SW 1271 (cell line): Measurements from ENCODE around the gene CHST13.
"Not testable (repeated sequence)": the region's sequence is repeated elsewhere in the genome, so short reads cannot be mapped to it uniquely, and the experiment has no call there.

Experiments
- DNase-seq, 2 experiments: peaks; one replicate each; lab custom pipeline; 2025; lab: John Stamatoyannopoulos, UW

The CHST13 gene

DNA sequence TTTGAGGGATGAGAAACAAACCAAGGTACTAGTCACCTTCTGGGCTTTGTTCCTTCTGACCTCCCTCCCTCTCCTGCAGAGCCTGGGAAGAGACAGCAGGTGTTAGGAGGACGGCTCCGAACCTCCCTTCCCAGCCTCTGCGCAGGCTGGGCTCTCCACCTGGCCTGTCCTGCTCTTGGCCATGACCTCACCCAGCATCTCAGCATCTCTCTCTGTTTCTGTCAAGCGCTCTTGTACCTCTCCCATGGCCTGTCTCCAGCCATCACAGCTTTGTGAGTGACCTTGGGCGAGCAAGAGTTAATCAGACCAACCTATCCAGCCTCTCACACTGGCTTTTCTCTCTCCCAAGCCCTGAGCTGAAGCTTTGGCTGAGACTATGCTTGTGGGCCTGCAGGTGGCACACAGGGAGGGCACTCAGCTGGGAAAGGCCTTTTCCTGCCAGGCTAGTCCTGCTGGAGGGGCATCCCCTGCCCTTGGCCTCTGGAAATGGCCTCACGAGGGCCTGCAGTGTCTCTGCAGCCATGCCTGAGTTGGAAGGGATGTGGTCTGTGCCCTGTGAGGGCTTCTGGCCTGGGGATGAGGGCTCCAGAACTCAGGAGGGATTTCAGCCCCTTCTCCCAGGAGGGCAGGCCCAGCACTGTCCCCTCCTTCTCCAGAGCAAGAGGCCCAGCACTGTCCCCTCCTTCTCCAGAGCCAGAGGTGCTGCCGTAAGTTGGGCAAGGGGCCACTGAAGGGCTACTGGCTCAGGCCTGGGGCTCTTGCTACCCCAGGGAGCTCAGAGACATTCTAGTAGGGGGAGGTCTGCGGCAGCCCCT is 2.1 kb downstream of the CHST13 start:
- DNase-seq = peak in 1 of 2 experiments; percentile 13

DNA sequence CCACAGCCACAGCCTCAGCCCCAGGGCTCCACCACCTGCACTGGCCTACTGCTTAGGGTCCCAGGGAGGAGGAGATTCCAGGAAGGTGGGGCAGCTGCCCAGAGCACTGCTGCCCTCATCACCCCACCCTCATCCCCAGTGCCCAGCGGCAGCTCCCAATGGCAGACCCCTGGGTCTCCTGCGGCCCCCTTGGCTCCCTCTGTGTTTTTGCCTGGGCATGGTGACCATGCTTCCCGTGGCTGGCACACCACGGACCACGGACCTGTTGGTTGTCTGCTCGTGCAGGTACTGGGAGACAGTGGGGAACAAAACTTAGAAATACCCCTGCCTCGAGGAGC is 2.7 kb downstream of the CHST13 start:
- DNase-seq = no peak

DNA sequence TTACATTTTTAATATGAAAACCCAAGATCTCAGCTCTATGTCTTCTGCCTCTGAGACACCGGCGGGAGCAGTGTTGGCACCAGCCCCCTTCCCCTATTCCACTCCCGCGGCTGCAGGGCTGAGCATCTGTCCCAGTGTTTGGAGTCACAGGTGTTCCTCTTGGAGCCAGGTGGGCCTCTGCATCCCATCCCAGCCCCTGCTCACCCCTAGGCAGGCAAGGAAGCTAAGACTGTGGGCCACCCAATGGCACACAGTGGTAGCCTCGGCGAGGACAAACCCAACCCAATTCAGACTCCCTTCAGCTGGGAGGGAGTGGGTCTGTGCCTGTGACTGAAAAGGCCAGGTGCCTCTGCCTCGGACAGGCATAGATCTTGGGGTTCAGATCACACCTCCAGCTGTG is 3.1 kb downstream of the CHST13 start:
- DNase-seq = no peak

DNA sequence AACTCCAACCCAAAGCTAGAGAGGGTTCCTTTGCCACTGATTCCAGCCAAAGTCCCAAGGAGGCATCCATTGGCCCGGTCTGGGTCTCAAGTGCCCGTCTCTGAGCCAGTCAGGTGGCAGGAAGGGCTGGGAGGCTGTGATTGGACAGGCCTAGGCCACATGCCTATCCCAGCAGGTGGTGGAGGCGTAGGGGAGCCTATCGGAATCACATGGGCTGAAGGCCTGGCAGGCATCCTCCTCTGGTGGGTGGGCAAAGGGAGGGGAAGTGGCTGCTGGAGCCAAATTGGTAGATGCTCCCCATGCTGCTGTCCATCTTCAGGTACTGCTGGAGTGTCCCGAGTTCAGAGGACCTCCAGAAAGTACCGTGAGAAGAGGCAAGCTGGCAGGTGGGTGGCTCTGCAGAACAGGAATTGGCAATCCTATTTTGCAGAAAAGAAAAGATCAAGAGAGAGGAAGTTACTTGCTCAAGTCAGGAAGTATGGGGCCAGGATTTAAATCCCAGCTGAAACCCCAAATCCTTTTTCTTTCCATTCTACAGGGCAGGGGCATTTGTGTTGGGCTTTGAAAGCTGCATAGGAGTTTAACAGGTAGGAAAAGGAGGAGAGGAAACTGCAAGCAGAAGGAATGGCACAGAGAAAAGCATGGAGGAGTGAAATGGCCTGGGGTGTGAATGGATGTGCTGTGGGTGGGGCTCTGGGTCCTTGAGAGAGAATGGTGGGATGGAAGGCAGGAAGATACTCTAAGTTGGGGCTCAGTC is 3.7 kb downstream of the CHST13 start:
- DNase-seq = no peak

DNA sequence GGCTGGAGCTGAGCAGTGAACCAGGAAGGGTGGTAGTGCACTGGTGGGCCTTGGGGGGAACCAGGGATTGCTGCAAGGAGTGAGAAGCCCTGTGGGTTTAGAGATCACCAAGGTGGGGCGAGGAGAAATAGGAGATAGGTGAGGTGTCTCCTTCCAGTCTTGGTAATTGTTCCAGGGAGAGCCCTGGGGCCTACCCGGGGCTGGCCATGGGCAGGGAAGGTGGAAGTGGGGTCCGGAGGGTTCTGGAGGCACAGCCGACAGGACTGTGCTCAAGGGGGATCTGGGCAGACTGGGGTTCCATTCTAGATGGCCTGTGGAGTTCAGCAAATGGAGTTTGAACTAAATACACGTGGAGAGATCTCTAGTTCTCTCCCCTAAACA is 4.5 kb downstream of the CHST13 start:
- DNase-seq = no peak

DNA sequence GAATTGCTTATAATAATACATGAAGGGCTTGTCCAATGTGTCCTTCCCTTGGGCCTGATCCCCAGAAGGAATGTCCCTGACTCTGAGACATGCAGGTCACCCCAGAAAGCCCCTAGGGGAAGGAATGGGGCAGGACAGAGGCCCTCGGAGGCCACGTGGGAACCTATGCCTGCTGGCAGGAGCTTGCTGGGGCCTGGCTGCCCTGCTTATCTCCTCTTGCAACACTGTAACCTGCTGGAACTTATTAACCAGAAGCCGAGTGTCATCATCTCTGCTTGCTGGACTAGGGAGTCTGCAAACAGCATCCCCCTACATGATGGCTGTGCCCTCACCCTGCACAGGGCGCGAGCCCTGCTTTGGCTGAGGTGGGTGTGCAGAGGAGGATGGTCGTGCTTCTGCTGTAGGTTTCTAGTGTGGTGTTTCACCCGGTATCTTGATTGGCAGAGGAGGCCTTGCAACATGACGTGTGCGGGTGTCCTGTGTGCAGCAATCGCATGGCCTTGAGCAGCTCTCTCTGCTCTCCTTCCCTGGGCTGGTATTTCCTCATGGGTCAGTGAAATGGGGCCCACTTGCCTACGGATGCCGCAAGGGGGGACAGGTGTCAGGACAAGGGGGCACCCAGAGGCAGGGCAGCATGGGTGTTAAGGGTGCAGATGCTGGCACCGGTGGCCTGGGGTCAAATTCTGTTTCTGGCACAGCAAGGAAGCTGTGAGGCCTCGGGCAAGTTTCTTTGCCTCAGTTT is 5.0 kb downstream of the CHST13 start:
- no peak for DNase-seq

DNA sequence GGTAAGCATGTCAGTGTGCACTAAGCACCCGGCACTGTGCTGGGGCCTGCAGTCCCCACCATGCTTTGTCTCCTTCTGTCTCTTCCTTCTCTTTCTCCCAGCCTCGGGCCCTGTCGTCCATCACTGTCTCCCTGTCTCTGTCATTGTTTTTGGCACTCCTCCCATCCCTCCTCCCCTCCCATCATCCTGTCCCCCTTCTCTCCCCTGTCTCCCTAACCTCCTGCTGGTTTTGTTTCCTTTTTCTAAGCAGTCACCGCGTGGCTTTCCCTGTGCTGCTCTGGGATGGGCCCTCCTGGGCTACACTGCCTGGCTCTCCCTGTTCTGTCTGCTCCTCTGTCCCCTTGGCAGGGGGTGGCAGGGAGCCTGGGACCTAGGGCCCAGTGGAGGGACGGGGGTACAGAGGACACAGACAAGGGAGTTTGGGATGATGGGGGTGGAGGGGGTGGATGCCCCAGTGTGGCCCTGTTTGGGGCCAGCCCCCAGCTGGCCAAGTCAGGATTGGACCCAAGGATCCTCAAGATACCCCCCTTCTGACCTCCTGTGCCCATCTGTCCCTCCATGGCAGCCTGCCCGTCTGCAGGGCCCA is 5.7 kb downstream of the CHST13 start:
- no peak for DNase-seq

DNA sequence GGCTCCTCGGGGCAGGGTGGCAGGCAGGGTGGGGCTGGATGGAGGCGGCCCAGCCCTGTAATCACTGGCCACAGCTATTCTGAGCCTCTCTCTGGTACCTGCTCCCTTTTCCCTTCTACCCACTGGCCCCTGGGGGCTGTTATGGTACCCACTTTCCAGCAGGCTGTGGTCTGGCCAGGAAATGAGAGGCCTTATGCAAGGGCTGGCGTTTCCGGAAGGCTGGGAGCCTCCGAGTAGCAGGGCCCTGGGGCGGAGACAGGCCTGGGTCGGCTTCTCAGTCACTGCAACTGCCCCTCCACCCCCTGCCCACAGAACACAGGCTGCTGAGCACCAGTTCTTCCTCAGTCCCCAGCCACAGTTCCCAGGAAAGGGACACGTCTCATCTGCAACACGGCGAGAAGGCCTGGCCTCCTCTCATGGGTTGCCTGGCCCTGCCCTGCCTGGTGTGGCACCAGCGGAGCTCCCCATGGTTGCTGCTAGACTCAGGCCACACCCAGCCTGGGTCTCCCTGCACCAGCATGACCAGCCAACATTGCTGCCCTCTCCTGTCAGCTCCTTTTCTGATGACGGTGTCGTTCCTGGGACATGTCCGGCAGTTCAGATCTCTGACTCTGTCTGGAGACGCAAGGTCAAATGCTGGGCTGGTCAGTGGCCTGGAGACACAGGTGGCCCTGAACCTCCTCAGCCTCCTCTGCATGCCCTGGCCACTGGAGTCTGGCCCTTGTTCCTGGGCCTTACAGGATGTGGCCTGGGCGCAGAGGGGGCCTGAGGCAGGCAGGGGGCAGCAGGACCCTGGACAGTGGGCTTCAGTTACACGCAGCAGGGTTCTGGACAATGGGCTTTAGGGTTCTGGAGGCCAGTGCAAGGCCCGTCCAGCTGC is 6.5 kb downstream of the CHST13 start:
- no peak for DNase-seq

DNA sequence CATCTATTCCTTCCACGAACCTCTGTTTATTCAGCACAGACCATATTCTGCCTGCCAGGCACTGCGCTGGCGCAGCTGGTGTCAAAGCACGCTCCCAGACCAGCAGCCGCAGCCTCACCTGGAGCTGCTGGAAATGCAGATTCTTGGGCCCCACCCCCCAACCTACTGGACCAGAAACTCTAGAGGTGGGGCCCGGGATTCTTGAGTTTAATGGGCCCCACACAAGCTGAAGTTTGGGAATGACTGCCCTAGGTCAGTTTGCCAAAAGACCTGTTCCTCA is 7.0 kb downstream of the CHST13 start:
- DNase-seq = no peak

DNA sequence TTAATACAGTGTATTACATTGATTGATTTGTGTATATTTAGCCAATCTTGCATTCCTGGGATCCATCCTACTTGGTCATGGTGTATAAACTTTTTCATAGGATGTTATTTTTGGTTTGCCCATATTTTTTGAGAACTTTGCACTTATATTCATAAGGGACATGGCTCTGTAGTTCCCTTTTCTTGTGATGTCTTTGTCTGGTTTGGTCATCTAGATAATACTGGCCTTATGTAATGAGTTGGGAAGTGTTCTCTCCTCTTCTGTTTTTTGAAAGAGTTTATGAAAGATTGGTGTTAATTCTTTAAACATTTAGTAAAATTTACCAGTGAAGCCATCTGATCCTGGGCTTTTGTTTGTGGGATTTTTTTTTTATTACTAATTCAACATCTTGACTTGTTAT is 9.6 kb downstream of the CHST13 start:
- no peak for DNase-seq

DNA sequence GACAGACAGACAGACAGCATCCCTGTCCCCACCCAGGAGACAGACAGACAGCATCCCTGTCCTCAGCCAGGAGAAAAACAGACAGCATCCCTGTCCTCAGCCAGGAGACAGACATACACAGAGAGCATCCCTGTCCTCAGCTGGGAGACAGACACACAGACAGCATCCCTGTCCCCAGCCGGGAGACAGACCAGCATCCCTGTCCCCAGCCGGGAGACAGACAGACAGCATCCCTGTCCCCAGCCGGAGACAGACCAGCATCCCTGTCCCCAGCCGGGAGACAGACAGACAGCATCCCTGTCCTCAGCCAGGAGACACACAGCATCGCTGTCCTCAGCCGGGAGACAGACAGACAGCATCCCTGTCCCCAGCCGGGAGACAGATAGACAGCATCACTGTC is 10.8 kb downstream of the CHST13 start:
- DNase-seq = not testable (repeated sequence)

DNA sequence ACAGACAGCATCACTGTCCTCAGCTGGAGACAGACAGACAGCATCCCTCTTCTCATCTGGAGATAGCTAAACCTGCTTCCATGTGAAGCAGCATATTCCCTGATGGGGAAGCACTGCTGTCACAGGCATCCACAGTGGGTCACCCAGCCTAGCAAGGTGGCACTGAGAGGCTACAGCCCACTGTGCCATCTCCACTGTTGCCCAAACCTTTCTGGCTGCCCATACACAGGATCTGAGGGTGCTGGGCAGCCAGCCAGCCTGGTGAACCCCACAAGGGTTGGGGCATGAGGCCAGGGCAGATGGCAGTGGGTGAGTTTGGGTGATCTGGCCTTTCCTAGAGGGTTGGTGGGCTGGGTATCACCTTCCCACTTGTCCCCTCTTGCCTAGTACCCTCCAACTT is 11.7 kb downstream of the CHST13 start:
- no peak for DNase-seq

DNA sequence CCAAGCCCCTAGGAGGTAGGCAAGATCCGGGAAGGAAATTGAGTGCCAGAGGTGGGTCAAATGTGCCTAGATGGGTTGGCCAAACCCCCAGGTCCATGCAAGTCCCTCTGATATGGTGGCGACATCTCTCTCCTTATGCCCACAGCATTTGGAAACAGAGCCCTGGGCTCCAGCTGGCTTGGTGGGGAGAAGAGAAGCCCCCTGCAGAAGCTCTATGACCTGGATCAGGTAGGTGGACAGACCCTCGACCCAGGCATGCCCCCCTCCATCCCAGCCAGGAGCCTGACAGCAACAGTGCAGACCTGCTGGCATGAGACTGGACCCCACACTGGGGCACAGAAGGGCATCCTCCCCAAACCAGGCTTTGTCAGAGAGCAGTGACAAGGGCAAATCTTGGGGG is 12.2 kb downstream of the CHST13 start:
- no peak for DNase-seq

DNA sequence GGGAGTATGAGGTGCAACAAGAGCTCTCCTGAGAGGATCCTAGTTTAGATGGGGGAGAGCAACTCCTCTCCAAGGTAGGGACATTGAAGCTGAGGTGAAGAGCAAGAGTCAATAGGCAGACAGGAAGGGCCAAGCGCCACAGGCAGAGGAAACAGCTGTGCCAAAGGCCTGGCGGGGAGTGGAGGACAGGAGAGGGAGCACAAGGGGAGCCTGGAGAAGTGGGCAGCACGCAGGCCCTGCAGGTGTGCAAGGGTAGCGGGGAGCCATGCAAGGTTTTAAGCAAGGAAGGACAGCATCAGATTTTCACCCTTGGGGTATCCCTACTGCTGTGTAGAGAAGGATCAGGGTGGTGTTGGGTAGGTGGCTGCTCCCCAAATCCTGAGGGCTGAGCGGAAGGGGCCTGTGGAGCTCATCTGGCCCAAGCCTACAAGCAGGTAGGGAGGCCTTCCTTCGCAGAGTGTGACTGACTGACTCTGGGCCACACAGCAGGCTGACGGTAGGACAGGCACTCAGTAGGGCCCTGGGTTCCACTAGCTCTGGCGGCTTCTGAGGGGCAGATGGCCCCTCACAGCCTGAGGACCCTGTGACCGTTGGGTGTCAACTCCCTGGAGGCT is 13.3 kb downstream of the CHST13 start:
- DNase-seq = no peak

DNA sequence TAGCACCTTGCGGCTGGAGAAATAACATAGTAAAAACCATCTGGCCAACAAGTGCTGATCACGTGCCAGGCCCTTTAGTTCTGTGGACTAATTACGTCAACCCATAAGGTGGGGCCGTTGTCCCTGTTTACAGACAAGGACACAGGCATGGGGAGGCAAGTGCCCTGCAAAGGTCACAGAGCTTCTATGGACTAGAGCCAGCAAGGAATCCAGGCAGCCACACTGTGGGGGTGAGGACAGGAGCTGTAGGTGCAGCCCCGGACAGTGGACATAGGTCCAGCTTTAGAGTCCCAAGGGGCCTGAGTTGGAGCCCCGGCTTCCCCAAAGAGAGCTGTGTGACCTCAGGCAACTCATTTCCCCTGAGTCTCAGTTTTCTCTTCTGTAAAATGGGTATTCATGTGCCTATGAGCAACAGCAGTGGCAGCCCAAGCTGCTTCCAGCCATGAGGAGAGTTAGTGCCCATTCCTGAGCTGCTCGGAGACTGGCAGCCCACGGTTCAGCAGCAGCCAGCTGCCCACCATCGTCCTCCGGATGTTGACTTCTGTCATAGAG is 13.9 kb downstream of the CHST13 start:
- DNase-seq = no peak

DNA sequence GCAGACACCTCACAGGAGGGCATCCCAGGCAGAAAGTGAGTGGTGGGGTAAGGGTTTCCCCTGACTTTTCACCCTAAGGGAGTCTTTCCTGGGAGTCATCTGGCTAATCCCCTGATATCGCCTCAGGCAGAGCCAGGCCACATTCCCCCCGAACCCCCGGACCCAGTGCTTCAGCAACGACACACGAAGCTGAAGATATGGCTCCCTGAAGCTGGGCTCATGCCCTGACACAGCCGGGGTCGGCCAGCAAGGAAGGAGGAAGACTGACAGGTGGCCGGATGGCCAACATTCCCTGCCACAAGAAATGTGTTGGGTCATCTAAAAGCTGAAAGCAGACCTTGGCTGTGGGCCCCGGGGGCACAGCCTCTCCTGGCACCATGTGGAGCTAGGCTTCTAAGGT is 14.4 kb downstream of the CHST13 start:
- no peak for DNase-seq

DNA sequence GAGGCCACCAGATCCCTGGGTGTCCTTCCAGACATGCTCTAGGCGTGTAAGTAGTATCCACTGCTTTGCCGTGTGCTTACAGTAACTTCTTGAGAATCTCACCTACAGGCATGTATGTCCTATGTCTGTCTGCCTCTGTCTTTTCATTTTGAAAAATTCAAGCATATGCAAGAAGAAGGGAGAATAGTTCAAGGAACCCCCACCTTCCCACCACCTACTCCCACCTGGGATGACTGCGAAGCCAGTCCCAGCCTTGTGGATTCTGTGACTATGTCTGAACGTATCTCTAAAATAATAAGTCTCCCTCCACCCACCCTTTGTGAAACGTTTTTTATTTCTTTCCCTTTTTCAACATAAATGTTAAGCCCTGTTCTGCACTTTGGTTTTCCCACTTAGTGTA is 15.0 kb downstream of the CHST13 start:
- no peak for DNase-seq

DNA sequence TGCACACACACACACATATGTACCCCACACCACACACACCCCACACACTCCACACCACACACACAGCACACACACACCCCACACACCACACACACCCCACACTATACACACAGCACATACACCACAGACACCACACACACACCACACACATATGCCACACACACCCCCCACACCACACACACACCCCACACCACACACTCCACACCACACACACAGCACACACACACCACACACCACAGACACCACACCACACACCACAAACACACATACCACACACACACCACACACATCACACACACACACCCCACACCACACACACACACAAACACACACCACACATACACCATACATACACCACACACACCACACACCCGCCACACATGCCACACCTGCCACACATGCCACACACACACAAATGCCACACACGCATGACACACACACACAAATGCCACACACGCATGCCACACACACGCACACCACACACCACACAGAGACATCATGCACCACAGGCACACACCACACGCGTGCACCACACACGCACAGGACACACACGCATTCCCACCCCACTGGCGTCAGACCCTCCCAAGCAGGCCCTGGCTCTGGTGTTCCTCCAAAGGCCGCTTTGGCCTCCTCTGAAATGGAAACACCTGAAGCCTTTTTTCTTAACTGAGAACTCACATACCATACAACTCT is 15.7 kb downstream of the CHST13 start:
- DNase-seq = no peak

DNA sequence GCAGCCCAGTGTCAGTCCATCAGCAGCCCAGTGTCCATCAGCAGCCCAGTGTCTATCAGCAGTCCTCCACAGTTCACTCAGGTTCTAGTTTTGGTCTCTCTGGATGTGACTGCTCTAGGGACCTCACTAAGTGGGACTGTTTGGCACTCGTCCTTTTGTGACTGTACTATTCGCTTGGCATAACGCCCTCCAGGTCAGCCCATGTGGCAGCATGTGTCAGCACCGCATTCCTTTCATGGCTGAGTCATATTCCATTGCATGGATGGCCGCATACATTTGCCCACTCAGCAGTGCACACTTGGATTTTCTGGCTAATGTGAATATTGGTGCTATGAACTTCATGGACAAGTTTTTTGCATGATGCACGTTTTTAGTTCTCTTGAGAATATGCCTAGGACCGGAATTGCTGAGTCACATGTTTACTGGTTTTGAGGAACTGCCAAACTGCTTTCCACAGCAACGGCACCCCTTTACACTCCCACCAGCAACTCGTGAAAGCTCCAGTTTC is 16.4 kb downstream of the CHST13 start:
- peak; percentile 51 to 63 for DNase-seq

DNA sequence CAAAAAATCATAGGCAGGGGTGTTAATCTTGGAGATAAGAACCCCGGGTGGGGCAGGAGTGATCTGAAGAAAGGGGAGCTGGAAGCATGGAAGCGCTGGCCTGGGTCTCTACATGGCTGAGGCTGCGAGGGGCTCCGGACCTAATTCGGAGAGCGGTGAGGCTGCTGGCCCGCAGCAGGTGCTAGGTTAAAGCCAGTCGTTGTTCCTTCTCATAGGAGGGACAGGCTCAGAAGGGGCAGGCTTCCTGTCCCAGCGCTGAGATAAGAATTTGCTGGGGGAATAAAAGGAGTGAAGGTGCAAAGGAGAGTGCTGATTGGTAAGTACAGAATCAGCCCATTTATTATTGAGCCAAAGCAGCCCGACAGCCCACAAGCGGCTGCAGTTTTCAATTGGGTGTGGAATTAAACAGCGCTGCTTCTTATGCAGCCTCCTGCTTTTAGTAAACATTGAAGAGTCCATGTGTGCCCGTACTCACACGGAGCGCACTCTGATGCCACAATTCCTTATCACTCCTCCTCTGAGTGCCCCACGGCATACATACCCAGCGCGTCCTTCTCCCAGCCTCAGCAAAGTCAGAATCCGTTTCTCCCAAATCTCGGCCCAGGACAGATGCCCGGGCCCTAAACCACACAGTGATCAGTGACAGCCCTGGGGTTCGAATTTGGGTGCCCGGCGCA is 17.1 kb downstream of the CHST13 start:
- no peak for DNase-seq
